Left renal cortex interstitium (tissue), 4 donors: ENCODE results near the gene MBNL2. TPM values are rescaled to one million over a fixed set of nuclear protein-coding genes. Genes with fewer than 3 reads are reported as not detected.

Experiments
- DNase-seq, 4 donors: peaks; one replicate each; pipeline ENCODE4 v3.0.0-alpha.2; 2013; ENCODE audit warnings: low read depth in 4 of 4, low spot score in 2 of 4, missing footprints in 1 of 4
- polyA plus RNA-seq, 4 donors: library from polyadenylated mRNA; unstranded; fragments of 120-200 nt; gene quantifications; one replicate each; pipeline ENCODE4 v1.2.1, GENCODE V29; 2013; ENCODE audit not compliant: insufficient read length in 4 of 4

The MBNL2 gene
- polyA plus RNA-seq, 4 donors, result 59.5 to 68.6 (median 62.5) TPM

DNA sequence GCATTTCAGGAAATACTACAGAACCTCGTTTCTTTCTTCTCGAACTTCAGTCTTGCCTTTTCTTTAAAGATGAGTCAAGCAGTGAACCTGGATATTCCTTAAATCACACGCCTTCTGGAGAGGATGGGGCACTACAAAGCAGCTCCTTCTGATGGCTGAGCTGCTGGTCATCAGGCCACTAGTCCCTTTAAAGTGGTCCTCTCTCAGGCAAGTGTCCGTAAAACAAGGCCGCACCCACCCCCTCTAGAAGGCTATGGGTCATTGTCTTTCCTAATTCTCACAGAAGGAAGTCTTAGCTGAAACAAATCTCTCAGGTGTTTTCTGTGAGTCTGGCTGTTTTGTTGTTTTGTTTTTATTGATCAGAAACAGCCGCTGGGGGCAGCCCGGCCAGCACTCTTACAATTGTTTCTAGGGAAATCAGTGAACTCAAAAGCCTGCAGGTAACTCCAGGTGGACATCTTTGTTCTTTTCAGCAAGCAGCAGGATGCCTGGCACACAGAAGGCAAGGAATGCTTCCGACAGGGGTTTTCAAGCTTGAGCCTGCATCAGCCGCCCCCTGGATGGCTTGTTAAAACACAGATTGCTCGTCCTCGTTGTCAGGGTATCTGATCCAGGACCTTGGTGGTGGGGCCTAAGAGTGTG lies 45.4 kb downstream of the MBNL2 start:
- no peak for DNase-seq

DNA sequence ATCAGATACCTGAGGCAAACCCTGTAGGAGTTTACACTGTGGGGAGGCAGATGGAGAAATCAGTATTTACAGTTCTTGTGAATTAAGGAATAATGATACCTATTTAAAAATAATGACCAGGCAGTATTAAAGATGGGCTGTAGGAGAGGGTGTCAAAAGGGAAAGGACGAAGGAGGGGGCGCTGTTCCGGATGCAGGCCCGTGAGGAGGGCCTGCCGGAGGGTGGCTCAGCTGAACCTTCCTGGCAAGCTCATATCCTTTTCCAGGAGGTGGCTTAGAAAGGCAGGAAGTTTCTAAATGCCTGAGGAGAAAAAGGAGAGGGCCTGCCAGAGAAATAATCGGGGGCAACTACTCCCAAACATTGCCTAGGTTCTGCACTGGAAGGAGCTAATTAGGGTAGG lies 46.6 kb downstream of the MBNL2 start:
- DNase-seq, result no peak

DNA sequence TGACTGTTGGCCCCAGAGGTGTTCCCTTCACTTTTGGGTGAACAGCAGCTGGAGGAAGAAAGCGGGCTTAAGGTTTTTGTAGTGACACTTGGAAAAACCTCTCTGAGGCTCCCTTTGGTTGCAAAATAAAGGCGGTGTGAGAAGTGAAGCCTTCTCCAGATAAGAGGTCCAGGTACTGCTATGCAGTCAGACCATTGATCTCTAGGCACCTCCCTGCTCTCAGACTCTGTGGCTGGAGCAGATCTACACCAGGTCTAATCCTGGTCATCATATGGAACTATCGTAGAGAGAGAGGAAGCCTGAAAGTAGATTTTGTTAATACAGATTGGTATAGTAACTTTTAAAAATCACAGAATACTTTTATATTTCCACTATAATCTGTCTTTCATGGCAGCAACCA lies 47.5 kb downstream of the MBNL2 start:
- no peak for DNase-seq

DNA sequence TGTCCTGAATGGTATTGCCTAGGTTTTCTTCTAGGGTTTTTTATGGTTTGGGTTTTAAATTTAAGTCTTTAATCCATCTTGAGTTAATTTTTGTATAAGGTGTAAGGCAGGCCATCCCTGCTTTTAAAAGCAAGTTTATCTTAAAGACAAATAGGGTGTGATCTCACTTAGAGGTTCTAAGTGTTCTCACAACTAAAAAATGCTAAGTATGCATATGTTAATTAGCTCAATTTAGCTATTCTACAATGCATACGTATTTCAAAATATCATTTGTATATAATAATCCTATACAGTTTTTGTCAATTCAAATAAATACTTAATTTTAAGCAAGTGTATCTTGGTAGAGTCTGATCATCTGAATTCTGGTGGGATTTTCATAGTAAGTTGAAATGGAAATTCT lies 50.4 kb downstream of the MBNL2 start:
- no peak for DNase-seq

DNA sequence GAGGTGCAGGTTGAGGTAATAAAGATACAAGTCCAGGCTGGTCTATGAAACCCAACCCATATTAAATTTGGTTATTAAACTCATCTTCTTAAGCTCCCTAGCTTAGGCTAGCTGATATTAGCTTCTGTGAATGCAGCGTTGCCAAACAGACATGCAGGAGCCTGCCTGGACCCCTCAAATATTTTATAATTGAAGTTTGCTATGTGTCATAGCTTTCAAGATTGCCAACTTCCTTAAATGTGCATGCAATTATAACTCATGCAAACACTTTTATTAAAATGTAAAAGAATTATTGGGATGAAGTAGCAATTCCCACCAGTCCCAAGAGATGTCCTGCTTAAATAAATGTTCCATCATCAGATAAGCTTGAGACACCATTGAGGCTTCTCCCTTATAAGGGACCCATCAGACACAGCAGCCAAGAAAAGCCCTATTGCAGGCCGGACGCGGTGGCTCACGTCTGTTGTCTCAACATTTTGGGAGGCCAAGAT lies 51.3 kb downstream of the MBNL2 start:
- no peak for DNase-seq

DNA sequence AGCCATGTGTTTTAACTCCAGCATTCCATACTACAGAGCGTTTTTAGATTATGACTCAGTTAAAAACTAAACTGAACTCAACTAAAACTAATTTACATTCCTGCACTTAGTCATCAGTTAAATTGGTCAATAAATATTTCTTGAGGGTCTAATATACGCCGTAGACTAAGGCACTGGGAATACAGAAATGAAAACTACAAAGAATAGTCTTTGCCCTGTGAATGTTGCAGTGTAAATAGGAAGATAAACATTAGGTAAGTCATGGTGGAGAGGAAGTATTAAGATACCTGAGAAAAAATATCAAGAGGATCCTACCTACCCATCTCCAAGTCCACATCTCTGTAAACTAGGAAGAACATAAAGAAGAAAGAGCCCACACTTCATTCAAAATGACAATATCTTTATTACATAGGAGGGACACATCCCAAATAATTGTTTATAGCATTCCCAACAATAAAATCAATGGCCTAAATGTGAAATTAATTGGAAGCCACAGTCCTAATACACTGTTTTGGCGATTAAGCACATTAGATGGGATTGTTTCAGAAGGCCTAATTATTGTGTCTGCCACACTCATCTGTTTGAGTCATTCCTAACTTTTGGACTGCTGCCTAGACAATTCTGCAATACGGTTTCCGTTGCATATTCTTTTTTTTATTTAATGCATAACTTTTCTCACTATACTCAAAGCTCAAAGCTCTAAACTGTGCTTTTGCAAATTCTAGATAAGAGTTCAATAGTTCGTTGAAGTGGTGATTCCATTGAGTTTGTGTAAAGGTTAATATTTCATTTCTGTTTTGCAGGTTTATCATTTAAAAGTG lies 52.9 kb downstream of the MBNL2 start:
- no peak for DNase-seq

DNA sequence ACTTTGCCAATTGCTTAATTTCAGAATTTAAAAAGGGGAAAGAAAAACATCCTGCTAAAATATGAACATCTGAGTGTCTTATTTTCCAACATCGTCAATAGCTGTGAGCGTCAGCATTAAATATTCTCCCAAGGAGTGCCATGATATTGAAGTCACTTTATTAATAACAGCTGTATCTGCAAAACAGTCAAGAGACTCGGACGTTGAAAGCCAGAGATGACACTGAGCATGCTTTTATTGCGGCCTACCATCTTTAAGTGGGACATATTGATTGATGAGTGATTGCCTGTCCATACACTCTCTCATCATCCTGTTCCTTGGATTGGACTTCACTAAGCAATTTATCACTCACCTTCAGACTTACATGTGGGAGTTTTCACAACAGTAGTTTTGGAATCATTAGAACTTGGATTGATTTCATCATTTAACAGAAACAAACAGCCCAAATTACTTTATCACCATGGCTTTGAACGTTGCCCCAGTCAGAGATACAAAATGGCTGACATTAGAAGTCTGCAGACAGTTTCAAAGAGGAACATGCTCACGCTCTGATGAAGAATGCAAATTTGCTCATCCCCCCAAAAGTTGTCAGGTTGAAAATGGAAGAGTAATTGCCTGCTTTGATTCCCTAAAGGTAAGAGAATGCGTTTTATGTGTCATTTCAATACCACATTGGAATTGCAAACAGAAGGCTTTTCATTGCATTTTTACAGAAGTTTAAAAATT lies 53.8 kb downstream of the MBNL2 start:
- DNase-seq, result no peak

DNA sequence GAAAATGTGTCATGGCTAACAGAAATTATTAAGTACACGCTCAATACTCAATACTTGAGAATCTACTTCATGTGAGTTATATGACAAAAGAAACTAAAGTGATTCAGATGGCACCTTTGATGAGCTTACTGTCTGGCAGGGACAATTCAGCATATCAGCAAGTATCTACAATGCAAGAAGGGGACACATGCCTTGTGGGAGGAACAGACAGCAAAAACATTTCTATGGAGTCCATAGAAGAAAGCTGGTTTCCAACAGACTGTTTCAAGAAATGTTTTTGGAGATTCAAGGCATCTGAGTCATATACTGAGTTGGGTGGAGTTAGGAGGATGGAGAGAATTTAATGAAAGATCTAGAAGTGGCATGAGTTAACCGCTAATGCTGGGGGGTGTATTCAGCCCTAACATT lies 54.7 kb downstream of the MBNL2 start:
- DNase-seq, result no peak

DNA sequence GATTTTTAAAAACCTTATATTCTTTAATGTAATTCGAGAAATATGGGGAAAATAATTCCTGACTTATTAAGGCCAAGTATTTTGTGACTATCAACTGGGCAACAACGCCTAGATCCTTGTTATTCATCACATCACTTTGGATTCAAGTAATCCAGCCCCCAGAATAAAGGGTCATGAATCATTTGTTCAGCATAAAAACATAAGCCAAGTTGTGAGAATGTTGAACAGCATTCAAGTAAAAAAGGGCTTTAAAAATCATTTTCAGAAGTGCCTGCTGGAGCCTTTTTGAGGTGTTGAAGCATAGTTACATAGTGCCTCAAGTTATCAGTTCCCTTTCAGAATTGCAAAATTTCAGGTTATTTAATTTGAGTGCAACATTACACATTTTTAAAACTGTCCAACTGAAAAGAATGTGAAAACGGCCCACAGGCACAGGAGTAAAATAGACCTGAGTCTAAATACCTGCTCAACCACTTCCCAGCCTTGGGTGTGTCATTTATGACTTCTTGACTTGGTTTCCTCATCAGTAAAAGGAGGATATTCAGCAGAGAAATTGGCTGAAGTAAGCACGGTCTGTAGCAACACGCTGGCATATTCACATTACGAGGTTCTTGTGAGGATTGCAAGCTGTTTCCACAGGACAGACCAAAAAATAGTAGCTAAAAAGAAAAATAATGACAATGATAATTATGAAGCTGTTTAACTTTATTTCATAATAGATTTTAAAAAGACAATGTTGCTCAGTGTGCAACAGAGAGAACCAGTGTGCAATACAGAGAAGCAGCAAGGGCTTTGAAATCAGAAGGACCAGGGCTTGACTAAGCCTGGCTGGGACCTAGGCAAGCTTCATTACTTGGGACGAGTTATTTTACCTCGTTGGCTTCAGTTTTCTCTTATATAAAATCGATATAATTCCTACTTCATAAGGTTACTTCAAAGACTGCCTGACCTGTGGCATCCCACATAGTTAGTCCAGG lies 56.6 kb downstream of the MBNL2 start:
- DNase-seq, result no peak

DNA sequence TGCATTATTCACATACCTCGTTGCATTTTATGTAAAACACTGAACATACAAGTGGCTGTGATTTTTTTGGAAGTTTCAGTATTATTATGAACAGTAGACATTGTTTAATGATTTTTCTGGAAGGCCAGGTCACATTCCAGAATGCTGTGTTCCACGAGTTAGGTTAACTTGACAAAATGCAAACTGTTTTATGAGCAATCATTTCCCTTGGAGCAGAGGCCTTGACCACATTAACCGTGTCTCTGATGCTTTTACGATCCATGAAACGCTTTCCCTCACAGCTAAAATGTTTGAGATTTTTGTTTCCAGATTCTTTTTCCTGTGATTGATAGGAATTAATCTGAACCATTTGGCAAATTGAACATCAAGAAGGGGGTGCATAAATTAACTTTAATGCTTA lies 57.8 kb downstream of the MBNL2 start:
- peak in 2 of 4 donors; percentile 51 to 62 for DNase-seq

DNA sequence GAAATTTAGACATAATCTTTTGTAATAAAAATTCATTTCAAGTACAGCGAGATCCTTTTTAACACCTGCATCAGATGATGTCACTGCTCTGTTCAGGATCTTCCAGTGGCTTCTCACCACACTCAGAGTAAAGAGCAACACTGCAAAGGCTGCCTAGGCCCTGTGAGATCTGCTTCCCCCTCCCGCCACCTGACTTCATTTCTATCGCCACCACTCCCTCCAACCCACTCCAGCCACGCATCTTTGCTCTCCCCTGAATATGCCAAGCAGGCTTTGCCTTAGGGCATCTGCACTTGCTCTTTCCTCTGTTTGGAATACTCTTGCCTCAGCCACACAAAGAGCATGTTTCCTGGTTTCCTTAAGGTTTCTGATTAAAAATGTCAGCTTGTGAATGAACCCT lies 58.3 kb downstream of the MBNL2 start:
- DNase-seq, result peak in 1 of 4 donors; percentile 37

DNA sequence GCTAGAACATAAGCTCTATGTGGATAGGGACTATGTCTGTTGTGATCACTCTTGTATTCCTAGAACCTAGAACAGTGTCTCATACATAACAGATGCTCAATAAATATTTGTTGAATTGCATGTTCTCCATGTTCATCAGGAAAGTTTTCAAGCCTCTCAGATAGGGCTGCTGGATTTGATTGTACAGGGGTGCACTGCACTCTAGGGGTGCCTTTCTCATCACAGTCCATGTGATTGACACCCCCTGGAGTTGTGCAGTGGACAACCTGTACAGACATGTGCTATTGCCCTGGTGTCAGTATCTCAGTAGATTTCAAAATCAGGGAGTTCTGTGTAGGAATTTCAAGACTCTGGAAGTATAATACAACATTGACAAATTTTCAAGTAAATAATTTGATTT lies 58.9 kb downstream of the MBNL2 start:
- no peak for DNase-seq

DNA sequence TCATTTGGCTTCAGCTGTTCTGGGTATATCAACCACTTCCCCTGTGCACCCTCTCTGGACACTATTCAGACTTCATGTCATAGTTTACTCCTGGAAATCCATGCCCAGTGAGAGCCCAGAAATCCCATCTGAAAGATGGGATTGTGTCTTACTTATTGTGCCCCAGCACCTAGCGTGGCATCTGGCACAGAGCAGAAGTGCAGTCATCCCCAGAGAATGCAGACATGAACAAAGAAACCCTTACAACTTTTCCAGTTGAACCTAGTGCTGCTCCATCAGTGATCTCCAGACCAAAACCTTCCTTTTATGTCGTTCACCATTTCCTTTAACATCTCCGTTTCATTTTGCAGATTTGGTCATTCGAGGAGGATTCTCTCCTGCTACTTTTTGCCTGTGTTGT lies 60.6 kb downstream of the MBNL2 start:
- DNase-seq, result no peak

DNA sequence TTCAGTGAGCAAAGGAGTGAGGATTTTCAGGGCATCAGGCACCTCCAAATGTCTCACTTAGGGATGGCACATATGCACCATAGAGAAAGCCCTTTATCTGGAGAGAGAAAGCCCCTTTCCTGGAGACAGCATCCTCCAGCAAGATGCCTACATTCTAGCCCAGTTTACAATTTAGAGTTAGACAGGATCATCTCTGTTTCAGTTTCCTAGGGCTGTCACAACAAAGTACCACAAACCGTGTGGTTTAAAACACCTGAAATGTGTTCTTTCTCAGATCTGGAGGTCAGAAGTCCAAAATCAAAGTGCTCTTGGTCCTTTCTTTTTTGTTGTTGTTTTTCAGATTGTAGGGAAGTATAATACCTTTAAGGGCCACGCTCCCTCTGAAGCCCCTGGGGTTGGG lies 61.8 kb downstream of the MBNL2 start:
- DNase-seq, result no peak

DNA sequence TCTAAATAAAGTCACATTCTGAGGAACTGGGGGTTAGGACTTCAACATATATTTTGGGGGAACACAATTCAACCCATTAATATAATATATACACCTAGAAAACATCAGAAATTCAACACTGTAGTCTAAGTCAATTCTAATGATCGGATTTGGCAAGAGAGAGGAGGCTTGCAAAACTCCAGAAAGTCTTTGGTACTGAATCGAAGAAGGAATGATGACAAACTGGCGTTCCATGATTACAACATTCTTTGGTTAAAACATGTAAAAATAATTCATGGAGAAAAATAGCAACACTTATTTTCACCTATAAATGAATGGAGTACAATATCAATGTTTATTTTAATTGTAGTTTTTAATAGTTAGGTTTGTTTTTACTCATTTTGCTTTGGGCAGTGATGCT lies 62.4 kb downstream of the MBNL2 start:
- no peak for DNase-seq

DNA sequence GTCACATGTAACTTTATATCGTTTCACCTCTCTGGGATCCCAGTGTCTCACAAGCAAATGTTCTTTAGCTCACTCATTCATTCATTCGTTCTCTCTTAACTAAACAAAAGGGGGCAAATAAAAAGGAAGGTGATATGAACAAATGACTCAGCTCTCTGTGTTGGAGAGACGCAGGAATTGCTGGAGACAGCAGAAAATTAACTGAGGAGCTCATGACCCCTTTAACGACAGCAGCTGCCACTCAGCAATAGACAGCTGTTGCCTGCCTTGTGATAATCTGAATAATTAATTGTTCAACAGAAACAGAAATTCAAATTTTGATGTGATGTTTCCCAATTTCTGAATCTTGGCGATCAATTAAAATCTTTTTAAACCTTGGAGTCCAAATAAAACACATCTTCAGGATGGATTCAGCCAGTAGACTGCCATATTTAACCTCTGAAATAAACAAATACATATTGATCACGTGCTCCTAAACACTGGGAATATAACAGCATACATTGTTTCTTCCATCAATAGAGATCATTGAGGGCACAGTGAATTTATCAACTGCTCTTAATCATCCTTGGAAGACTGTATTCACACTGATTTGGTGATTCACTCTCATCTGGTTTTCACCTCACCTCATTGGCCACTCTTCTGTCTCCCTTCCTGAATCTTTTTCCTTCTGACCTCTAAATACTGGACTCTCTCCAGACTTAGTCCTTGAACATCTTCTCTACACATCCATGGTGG lies 63.3 kb downstream of the MBNL2 start:
- no peak for DNase-seq

DNA sequence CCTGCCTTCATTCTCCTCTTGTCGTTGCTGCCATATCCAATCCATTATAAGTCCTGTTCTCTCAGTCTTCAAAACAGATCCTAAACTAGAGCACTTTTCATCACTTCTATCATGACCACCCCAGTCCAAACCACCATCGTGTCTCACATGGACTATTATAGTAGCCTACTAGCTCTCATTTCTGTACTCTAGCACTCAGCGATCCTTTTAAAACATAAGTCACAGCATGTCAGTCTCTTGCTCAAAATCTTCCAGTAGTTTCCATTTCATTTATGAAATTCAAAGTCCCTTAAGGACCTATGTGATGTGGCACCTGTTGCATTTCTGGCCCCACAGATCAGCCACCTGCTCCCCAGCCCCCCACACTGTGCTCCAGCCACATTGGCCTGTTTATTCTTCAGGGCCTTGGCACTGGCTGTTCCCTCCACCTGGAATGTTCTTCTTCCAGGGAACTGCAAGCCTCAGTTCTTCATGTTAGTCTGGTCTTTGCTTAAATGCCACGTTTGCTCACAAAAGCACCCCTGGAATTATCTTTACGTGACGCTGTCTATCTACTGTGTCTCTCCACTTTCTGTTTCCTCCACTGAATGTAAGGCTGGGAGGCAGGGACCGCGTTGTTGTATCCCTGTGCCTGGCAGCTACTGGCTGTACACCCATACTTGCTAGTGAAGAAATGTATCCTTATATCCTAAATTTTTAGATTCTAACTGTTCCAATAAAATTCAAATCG lies 64.3 kb downstream of the MBNL2 start:
- DNase-seq, result no peak

DNA sequence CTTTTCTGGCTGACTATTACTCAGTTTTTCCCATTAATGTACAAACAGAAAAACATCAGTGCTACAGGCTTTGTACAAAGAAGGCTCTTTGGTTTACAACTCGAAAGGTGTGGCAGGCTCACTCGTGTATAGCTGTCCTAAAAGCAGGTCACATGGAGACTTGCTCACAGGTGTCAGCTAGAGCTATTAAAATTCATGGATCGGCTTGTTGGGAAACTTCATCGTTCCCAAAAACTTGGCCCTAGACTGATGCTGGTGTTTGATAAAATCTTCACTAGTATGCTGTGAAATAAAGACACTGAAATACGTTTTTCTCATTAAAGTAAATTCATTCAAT lies 64.9 kb downstream of the MBNL2 start:
- no peak for DNase-seq

DNA sequence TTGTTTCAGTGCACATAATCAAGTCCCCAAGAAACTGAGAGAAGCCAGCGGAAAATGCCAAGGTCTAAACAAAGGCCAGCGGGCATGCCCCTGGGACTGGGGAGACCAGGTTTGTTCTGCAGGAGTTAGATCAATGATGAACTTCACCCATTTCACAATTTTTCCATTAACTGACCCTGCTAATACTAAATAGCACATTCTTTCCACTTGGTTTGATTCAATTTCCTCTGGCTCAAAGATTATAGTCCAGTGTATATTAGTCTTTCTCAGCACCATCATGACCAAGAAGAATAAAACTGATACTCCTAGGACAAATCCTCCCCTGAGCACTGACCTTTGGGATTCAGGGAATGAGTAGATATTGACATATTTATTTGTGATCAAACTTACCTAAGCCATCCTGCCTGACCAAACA lies 66.4 kb downstream of the MBNL2 start:
- DNase-seq, result no peak
